GM12873 (cell line): ENCODE results near the gene EDDM13.

ENCODE experiments used
- TF ChIP-seq, protein P1 (sequence below): IDR thresholded peaks from 2 replicates; pipeline ENCODE4 v1.5.1; 2012; ENCODE audit warnings: low read depth, mild to moderate bottlenecking, moderate library complexity, low read length, control low read depth; ENCODE audit not compliant: insufficient read depth; ENCODE audit errors: missing control alignments

Gene EDDM13

GRCh38 chr19:56273563-56274117 lies 1.1 kb downstream of the EDDM13 start:
- TF ChIP-seq, protein P1, sequence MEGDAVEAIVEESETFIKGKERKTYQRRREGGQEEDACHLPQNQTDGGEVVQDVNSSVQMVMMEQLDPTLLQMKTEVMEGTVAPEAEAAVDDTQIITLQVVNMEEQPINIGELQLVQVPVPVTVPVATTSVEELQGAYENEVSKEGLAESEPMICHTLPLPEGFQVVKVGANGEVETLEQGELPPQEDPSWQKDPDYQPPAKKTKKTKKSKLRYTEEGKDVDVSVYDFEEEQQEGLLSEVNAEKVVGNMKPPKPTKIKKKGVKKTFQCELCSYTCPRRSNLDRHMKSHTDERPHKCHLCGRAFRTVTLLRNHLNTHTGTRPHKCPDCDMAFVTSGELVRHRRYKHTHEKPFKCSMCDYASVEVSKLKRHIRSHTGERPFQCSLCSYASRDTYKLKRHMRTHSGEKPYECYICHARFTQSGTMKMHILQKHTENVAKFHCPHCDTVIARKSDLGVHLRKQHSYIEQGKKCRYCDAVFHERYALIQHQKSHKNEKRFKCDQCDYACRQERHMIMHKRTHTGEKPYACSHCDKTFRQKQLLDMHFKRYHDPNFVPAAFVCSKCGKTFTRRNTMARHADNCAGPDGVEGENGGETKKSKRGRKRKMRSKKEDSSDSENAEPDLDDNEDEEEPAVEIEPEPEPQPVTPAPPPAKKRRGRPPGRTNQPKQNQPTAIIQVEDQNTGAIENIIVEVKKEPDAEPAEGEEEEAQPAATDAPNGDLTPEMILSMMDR, result no peak

DNA sequence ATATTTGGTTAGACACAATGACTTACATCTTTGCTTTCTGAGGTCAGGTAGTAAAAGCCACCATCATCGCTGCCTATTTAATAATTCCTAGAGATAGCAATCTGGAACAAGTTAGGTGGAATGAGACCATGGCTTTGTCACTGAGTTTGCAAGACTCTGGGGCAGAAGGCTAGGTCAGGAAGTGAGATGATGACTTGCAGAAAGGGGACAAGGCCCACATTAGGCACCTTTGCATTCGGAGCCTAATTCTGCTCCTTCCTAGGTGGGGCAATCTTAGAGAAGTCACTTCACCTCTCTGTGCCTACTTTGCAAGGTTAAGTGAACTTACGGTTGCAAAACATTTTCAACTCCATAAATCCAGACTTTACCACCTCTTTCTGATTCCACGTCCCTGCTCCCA lies 10.3 kb downstream of the EDDM13 start:
- TF ChIP-seq, protein P1, result no peak

DNA sequence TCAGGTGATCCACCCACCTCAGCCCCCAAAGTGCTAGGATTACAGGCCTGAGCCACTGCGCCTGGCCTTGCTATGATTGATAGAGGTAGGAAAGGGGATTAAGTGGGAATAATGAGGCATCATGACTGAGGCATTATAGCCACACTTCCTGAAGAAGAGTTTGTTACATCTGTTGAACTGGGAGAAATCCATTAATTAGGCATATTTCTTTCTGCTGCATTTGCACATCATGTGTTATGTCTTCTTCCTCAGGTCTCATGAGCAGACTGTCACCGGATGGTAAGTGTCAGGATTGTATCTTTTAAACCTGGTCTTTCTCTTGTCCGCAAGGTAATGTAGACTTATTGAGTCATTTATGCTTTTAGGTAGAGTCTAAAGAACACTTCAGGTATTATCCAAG lies 12.2 kb downstream of the EDDM13 start:
- TF ChIP-seq, protein P1, result no peak

GRCh38 chr19:56290104-56290503 lies 17.6 kb downstream of the EDDM13 start:
- TF ChIP-seq, protein P1, result no peak

DNA sequence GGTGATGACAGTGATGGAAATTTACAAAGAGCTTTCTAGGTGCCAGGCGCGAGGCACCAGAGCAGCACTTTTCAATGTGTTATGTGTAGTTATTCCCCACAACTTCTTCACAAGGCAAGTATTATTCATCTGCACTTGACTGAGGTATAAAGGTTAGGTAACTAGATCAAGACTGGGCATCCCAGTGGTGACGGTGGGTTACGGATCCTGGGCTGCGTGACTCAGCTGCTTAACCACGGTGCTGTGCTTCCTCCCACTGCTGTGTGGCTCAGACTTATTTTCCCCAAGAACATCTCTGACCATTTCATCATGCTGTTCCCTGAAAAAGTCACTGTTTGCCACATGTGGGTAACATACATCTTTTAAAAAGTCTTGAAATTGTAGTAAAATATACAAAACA lies 19.3 kb downstream of the EDDM13 start:
- TF ChIP-seq, protein P1, result no peak

DNA sequence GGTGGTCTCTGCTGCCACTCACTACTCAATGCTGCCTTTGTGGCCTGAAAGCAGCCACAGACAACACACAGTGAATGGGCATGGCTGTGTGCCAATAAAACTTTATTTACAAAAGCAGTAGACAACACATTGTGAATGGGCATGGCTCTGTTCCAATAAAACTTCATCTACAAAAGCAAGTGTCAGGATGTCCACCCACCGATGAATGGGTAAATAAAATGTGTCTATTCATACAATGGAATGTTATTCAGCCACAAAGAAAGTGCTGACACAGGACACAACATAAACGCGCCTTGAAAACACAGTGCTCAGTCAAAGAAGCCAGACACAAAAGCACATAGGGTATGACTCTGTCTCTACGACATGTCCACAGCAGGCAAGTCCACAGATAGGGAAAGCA lies 22.0 kb downstream of the EDDM13 start:
- TF ChIP-seq, protein P1, result no peak

DNA sequence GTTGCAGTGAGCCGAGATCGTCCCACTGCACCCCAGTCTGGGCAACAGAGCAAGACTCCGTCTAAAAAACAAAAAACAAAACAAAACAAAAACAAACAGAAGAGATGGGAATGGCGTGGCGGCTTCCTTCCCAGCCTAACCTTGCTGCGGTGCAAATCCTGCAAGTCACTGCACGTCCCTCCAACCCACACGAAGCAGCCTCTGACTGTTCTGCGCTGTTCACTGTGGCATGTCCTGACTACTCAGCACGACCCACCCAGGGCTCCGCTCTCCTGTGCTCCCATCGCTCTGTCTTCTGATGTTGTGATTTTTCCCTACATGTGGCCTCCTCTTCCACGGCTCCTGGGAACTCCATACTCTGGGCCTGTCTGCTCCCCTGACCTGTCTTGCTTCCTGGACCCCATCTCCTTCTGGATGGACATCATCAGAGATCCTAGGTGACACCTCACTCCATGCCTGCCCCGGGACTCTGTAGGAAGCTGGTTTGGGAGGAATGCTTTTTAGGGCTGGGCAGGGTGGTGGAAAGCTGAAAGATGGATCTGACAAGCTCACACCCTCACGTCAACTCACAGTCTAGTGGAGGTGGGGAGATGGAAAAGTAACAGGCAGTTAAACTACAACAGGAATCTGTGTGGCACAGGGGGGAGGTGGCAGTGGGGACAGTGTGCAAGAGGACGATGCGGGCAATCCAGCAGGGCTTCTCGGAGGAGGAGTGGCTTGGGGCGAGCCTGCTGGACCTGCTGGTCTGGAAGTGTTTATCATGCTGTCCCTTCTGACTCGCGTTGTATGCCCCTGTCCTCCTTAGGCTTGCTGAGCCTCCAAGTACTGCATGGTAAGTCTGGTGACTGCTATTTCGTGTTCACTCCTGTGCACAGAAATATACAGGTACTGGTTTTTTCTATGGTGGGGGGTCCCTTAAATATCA lies 23.2 kb downstream of the EDDM13 start:
- TF ChIP-seq, protein P1, result no peak
